SK-N-SH (cell line): ENCODE measurements around the gene KRT78. TPM values are rescaled to one million over a fixed set of nuclear protein-coding genes. Genes with fewer than 3 reads are reported as not detected.

ENCODE experiments used
- CTCF ChIA-PET: fragments of 300-600, 350-600 bp; formaldehyde crosslinking; extraction: SDS; loops from one replicate; lab custom pipeline; 2021; lab: Yijun Ruan, JAX
- POLR2A ChIA-PET: fragments of 350-600 bp; sonication (Branson Sonifier 250); formaldehyde crosslinking; extraction: SDS; loops from one replicate; lab custom pipeline; 2020; ENCODE audit warnings: antibody characterized with exemption, inconsistent platforms; lab: Yijun Ruan, JAX
- DNase-seq: peaks from one replicate; pipeline ENCODE4 v3.0.0; 2012
- H2AFZ ChIP-seq: fragments of 200-600 bp; sonication (generic); 2 replicates; pipeline ENCODE4 v1.8.1; 2016; ENCODE audit warnings: antibody characterized with exemption, mild to moderate bottlenecking, low read depth
- H3F3A ChIP-seq: fragments of 200-600 bp; sonication (generic); replicated peaks from 2 replicates; pipeline ENCODE3; 2016; ENCODE audit warnings: antibody characterized with exemption, mild to moderate bottlenecking; ENCODE audit not compliant: insufficient read depth
- H3K27ac ChIP-seq, 2 experiments: fragments of 200-500 bp in 1 of 2; fragments of 200-600 bp in 1 of 2; sonication (Bioruptor generic) in 1 of 2; sonication (generic), shearing (Covaris generic) in 1 of 2; 2 replicates each; pipeline versions ENCODE4 v1.5.1 to v1.6.1; 2014 to 2016; ENCODE audit warnings: low read depth in 2 of 2, inconsistent platforms in 1 of 2, low read length in 1 of 2, mild to moderate bottlenecking in 1 of 2, mixed read lengths in 1 of 2
- H3K27me3 ChIP-seq: fragments of 200-600 bp; sonication (generic), shearing (Covaris generic); 2 replicates; pipeline ENCODE4 v1.6.1; 2016; ENCODE audit warnings: mixed run types; ENCODE audit not compliant: insufficient read depth
- H3K36me3 ChIP-seq, 2 experiments: fragments of 200-500 bp in 1 of 2; fragments of 200-600 bp in 1 of 2; sonication (Bioruptor generic) in 1 of 2; sonication (generic) in 1 of 2; replicated peaks in 1 of 2; 2 replicates each; pipeline versions ENCODE3 to v1.5.1; 2014 to 2016; ENCODE audit warnings: low read length in 1 of 2, mild to moderate bottlenecking in 1 of 2; ENCODE audit not compliant: insufficient read depth in 2 of 2, control insufficient read depth in 1 of 2
- H3K4me1 ChIP-seq, 2 experiments: fragments of 200-500 bp in 1 of 2; fragments of 200-600 bp in 1 of 2; sonication (Bioruptor generic) in 1 of 2; sonication (generic), shearing (Covaris generic) in 1 of 2; 2 replicates each; pipeline versions ENCODE4 v1.5.1 to v1.6.1; 2014 to 2016; ENCODE audit warnings: low read depth in 1 of 2, low read length in 1 of 2, mixed run types in 1 of 2; ENCODE audit not compliant: insufficient read depth in 2 of 2, control insufficient read depth in 1 of 2
- H3K4me2 ChIP-seq: fragments of 200-600 bp; sonication (generic), shearing (Covaris generic); 2 replicates; pipeline ENCODE4 v1.6.1; 2017; ENCODE audit warnings: mixed run types
- H3K4me3 ChIP-seq, 2 experiments: fragments of 200-500 bp in 1 of 2; fragments of 200-600 bp in 1 of 2; sonication (Bioruptor generic) in 1 of 2; sonication (generic), shearing (Covaris generic) in 1 of 2; 2 replicates each; pipeline versions ENCODE4 v1.5.1 to v1.8.1; 2014 to 2016; ENCODE audit warnings: low read depth in 2 of 2, inconsistent platforms in 1 of 2, low read length in 1 of 2, mild to moderate bottlenecking in 1 of 2, mixed read lengths in 1 of 2, moderate library complexity in 1 of 2
- H3K79me2 ChIP-seq: fragments of 200-600 bp; sonication (generic); 2 replicates; pipeline ENCODE4 v1.8.1; 2017; ENCODE audit warnings: mild to moderate bottlenecking; ENCODE audit not compliant: insufficient read depth
- H3K9ac ChIP-seq: fragments of 200-600 bp; sonication (generic); 2 replicates; pipeline ENCODE4 v1.6.1; 2017; ENCODE audit warnings: mixed run types
- H3K9me2 ChIP-seq: fragments of 200-600 bp; sonication (generic); 2 replicates; pipeline ENCODE4 v1.6.1; 2017; ENCODE audit warnings: mixed run types
- H3K9me3 ChIP-seq: fragments of 200-600 bp; sonication (generic); 2 replicates; pipeline ENCODE4 v1.6.1; 2017; ENCODE audit warnings: mixed run types, mild to moderate bottlenecking, moderate library complexity
- H4K20me1 ChIP-seq: fragments of 200-600 bp; sonication (generic); 2 replicates; pipeline ENCODE4 v1.6.1; 2017; ENCODE audit warnings: mild to moderate bottlenecking, mixed run types; ENCODE audit not compliant: insufficient read depth
- CHD2 ChIP-seq: fragments of 150-350 bp; IDR thresholded peaks from 2 replicates; pipeline ENCODE4 v1.6.1; 2018; ENCODE audit warnings: low read length; ENCODE audit not compliant: partially characterized antibody
- ELF1 ChIP-seq: IDR thresholded peaks from 2 replicates; pipeline ENCODE4 v1.4.0; 2012
- EZH2phosphoT487 ChIP-seq: fragments of 200-600 bp; sonication (generic); IDR thresholded peaks from 2 replicates; pipeline ENCODE4 v1.6.1; 2017; ENCODE audit warnings: low read depth, mixed run types, mild to moderate bottlenecking, antibody characterized with exemption, moderate library complexity, borderline replicate concordance
- FOSL2 ChIP-seq: IDR thresholded peaks from 2 replicates; pipeline ENCODE4 v1.4.0; 2012; ENCODE audit warnings: low read depth, mild to moderate bottlenecking, moderate library complexity, borderline replicate concordance
- JUND ChIP-seq: IDR thresholded peaks from 2 replicates; pipeline ENCODE4 v1.4.0; 2012
- MAX ChIP-seq: IDR thresholded peaks from 2 replicates; pipeline ENCODE4 v1.4.0; 2012; ENCODE audit warnings: low read depth
- MEF2A ChIP-seq: IDR thresholded peaks from 2 replicates; pipeline ENCODE4 v1.4.0; 2012; ENCODE audit warnings: low read depth, borderline replicate concordance
- NRF1 ChIP-seq: IDR thresholded peaks from 2 replicates; pipeline ENCODE4 v1.6.1; 2012; ENCODE audit warnings: low read depth, mild to moderate bottlenecking, low read length
- RCOR1 ChIP-seq: fragments of 150-350 bp; IDR thresholded peaks from 2 replicates; pipeline ENCODE4 v1.6.1; 2017; ENCODE audit warnings: antibody characterized with exemption, low read length
- RXRA ChIP-seq: IDR thresholded peaks from 2 replicates; pipeline ENCODE4 v1.4.0; 2012; ENCODE audit warnings: low read depth, mild to moderate bottlenecking, borderline replicate concordance
- SIN3A ChIP-seq: IDR thresholded peaks from 2 replicates; pipeline ENCODE4 v1.6.1; 2012; ENCODE audit warnings: low read depth, mild to moderate bottlenecking, low read length, moderate library complexity, borderline replicate concordance
- SMC3 ChIP-seq: IDR thresholded peaks from 2 replicates; pipeline ENCODE4 v1.6.1; 2012; ENCODE audit warnings: low read depth, low read length, improper control_type of control experiment
- TAF1 ChIP-seq: IDR thresholded peaks from 2 replicates; pipeline ENCODE4 v1.6.1; 2012; ENCODE audit warnings: low read depth, mild to moderate bottlenecking, low read length, moderate library complexity, borderline replicate concordance
- USF2 ChIP-seq: fragments of 150-350 bp; IDR thresholded peaks from 2 replicates; pipeline ENCODE4 v1.6.1; 2017; ENCODE audit warnings: antibody characterized with exemption, low read length, low read depth, borderline replicate concordance
- WGBS: methylation state at CpG from one replicate; pipeline ENCODE4 v1.1.6; 2017; ENCODE audit warnings: low lambda C conversion rate; 5-methylcytosine and 5-hydroxymethylcytosine counted together
- polyA plus RNA-seq, 3 experiments: library from polyadenylated mRNA; depleted of rRNA; stranded (reverse); fragments of >200 nt; gene quantifications; 2 replicates each; pipeline ENCODE4 v1.2.3, GENCODE V29; 2012

Gene KRT78
- polyA plus RNA-seq, 1 of the 3 experiments (the other 2 are of a cell fraction) = not detected

- H3K4me3 ChIP-seq = no peak overlapping the region
- no peaks in the 10 kb centered on the region for H3K4me1 ChIP-seq
- no peak overlapping the region for H3K9ac ChIP-seq
- no peak overlapping the region for H3K4me2 ChIP-seq
- H3K9me3 ChIP-seq = no peaks in the 10 kb centered on the region
- peaks cover 20% of the 10 kb centered on the region; the same call in 1 of the 2 replicates for H3K27me3 ChIP-seq
- POLR2A ChIA-PET = no interaction called here
- no peak overlapping the region for H3K27ac ChIP-seq
- no peak for TF ChIP-seq USF2
- no peak for TF ChIP-seq RCOR1
- no peak for TF ChIP-seq SIN3A
- TF ChIP-seq TAF1 = no peak
- TF ChIP-seq SMC3 = no peak
- no peak for TF ChIP-seq ELF1
- TF ChIP-seq MAX = no peak
- TF ChIP-seq RXRA = no peak
- no peak for TF ChIP-seq FOSL2
- no peaks in the 10 kb centered on the region for H3K36me3 ChIP-seq
- H3K79me2 ChIP-seq = no peaks in the 10 kb centered on the region
- no peaks in the 10 kb centered on the region for H3K9me2 ChIP-seq
- CTCF ChIA-PET = interaction anchor here (1.4 kb wide), 1 partner anchor 71 kb away, joined by 4 read pairs; no protein-coding TSS in a partner anchor
- no peaks in the 10 kb centered on the region for H3F3A ChIP-seq
- H4K20me1 ChIP-seq = no peaks in the 10 kb centered on the region
- H2AFZ ChIP-seq = no peak overlapping the region
- WGBS = 48% methylated on average over 5 of the region's 8 CpGs
- no peak for DNase-seq
Measured at GRCh38 chr12:52808573-52809160, 40.1 kb downstream of the KRT78 start.

GRCh38 chr12:52807544-52808470 lies 41.0 kb downstream of the KRT78 start:
- Histone ChIP-seq H3K79me2 (no peaks in the 10 kb centered on the region), H3F3A (no peaks in the 10 kb centered on the region), H3K9ac (no peak overlapping the region), H3K4me2 (no peak overlapping the region), H3K9me3 (no peaks in the 10 kb centered on the region), H2AFZ (no peak overlapping the region), H3K4me3 (no peak overlapping the region), H3K4me1 (no peaks in the 10 kb centered on the region), H3K36me3 (no peaks in the 10 kb centered on the region), H3K27ac (no peak overlapping the region), H3K27me3 (peaks cover 26% of the 10 kb centered on the region; the same call in 1 of the 2 replicates), H3K9me2 (no peaks in the 10 kb centered on the region), H4K20me1 (no peaks in the 10 kb centered on the region)
- POLR2A ChIA-PET = no interaction called here
- TF ChIP-seq RCOR1 (no peak), SIN3A (no peak), RXRA (no peak), EZH2phosphoT487 (no peak), CHD2 (no peak), MEF2A (no peak), NRF1 (no peak), JUND (no peak)
- WGBS = 60% methylated on average over 14 of the region's 16 CpGs
- CTCF ChIA-PET = interaction anchor here (1.4 kb wide), 1 partner anchor 72 kb away, joined by 4 read pairs; no protein-coding TSS in a partner anchor
- no peak for DNase-seq
